ENCODE data around the gene PLXNA3.

DNA sequence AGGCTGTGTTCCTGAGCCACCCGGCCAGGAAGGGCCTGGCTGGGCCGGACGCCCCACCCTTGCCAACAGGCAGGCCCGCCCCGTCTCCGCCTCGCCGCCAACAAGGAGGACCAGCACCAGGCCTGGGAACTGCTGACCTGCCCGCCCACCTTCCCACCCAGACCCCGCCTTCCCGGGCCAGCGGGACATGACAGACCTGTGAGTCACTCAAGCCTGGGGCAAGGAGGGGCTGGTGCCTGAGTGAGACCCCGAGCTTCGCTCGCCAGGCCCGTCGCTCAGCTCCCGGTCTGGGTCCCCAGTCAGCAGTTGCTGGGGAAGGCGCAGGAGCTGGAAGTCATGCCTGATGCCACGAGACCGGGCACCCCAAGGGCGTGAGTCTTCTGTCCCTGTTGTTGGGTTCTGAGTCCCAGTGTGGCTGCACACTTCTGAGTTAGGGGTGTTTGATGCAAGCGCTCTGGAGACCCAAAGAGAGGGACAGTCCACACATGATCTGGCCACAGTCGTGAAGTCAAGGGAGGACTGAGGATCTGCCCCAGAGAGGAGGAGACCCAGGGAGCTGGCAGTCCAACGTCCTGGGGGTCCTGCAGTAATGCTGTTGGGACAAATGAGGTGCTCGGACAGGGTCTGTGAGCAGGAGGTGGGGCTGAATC, 48.7 kb upstream of the PLXNA3 start, which contains the start of gene DNASE1L1:
- TF ChIP-seq CTCF (IDR thresholded peaks at IDR 0.05; ENCODE audit: insufficient read depth, low read length, poor library complexity, severe bottlenecking) (no peak), EZH2phosphoT487 (conservative IDR thresholded peaks at IDR 0.05; ENCODE audit: low read length) (no peak)
